Activated CD8-positive, alpha-beta T cell treated with anti-CD3 and anti-CD28 coated beads for 36 hours (primary cell): ENCODE results near the gene TRIM59. TPM values are rescaled to one million over a fixed set of nuclear protein-coding genes. Genes with fewer than 3 reads are reported as not detected.
"Not testable (repeated sequence)": the region's sequence is repeated elsewhere in the genome, so short reads cannot be mapped to it uniquely, and the experiment has no call there.

Experiments
- ATAC-seq: fragments of 200-7000 bp; cut with Tn5 transposase; one replicate; pipeline ENCODE4 v1.10.0; 2021; ENCODE audit warnings: mild to moderate bottlenecking, moderate library complexity
- CTCF ChIA-PET: fragments of 350-600 bp; sonication (Branson Sonifier 250); formaldehyde crosslinking; loops from one replicate; lab custom pipeline; 2021; ENCODE audit warnings: antibody characterized with exemption; lab: Charles Lee
- POLR2A ChIA-PET: fragments of 350-600 bp; sonication (Branson Sonifier 250); formaldehyde crosslinking; loops from one replicate; lab custom pipeline; 2021; ENCODE audit warnings: antibody characterized with exemption; lab: Charles Lee
- DNase-seq: peaks from one replicate; pipeline ENCODE4 v3.0.0-alpha.2; 2020
- H3K27ac Mint-ChIP-seq: one replicate; pipeline ENCODE4 v1.8.0; 2021; ENCODE audit warnings: mild to moderate bottlenecking, mixed read lengths
- H3K27me3 Mint-ChIP-seq: one replicate; pipeline ENCODE4 v1.8.0; 2021; ENCODE audit warnings: mixed read lengths
- H3K36me3 Mint-ChIP-seq: one replicate; pipeline ENCODE4 v1.8.0; 2021; ENCODE audit warnings: low read depth, mixed read lengths
- H3K4me1 Mint-ChIP-seq: one replicate; pipeline ENCODE4 v1.8.0; 2021; ENCODE audit warnings: low read depth, mixed read lengths
- H3K4me3 Mint-ChIP-seq: one replicate; pipeline ENCODE4 v1.8.0; 2021; ENCODE audit warnings: mild to moderate bottlenecking, moderate library complexity, mixed read lengths
- H3K9me3 Mint-ChIP-seq: one replicate; pipeline ENCODE4 v1.8.0; 2021; ENCODE audit warnings: mixed read lengths
- intact Hi-C: fragments of 100-400 bp; cut with micrococcal nuclease; formaldehyde crosslinking; loops from one replicate; pipeline ENCODE4 v1.10.0; 2022
- total RNA-seq, 2 experiments: library from RNA; stranded (reverse); gene quantifications; one replicate each; pipeline ENCODE4 v1.2.3, GENCODE V29; 2021
- TF ChIP-seq, protein P1 (sequence below): fragments of 200-600 bp; IDR thresholded peaks from one replicate; pipeline ENCODE4 v1.8.0; 2022; ENCODE audit warnings: antibody characterized with exemption, mild to moderate bottlenecking

Gene TRIM59
- total RNA-seq, 2 experiments from 2014 or later, result 27.0 to 27.8 TPM

DNA sequence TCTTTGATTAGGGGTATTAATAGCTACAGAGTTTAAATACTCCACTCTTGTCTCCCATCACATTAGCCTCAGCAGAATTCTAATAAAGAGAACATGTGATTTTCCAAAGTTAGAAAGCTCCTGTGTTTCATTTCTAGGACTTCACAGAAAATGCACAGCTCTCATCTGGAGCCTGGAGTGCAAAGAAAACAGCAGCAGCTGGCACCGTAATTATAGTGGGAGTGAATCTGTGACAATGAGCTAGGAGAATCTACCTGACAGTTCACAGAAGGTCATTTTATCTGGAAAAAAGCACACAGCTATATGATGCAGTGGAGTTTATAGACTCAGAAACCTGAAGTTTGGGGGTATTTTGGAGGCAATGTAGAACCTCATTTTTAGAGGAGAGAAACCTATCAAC is 5.4 kb upstream of the TRIM59 start:
- no peak for DNase-seq
- Mint-ChIP-seq H3K4me1 (peaks cover 5% of the 10 kb centered on the region), H3K27ac (no peak overlapping the region), H3K9me3 (no peaks in the 10 kb centered on the region), H3K27me3 (no peaks in the 10 kb centered on the region), H3K36me3 (no peaks in the 10 kb centered on the region), H3K4me3 (no peak overlapping the region)
- TF ChIP-seq, protein P1, sequence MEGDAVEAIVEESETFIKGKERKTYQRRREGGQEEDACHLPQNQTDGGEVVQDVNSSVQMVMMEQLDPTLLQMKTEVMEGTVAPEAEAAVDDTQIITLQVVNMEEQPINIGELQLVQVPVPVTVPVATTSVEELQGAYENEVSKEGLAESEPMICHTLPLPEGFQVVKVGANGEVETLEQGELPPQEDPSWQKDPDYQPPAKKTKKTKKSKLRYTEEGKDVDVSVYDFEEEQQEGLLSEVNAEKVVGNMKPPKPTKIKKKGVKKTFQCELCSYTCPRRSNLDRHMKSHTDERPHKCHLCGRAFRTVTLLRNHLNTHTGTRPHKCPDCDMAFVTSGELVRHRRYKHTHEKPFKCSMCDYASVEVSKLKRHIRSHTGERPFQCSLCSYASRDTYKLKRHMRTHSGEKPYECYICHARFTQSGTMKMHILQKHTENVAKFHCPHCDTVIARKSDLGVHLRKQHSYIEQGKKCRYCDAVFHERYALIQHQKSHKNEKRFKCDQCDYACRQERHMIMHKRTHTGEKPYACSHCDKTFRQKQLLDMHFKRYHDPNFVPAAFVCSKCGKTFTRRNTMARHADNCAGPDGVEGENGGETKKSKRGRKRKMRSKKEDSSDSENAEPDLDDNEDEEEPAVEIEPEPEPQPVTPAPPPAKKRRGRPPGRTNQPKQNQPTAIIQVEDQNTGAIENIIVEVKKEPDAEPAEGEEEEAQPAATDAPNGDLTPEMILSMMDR, result no peak
- intact Hi-C loops, result no loop called here
- CTCF ChIA-PET, result interaction anchor here (1.0 kb wide), 1 partner anchor 9 kb away, joined by 3 read pairs; no protein-coding TSS in a partner anchor
- POLR2A ChIA-PET, result interaction anchor here (1.3 kb wide), 1 partner anchor 55 kb away, joined by 4 read pairs; the partner anchor contains the start of gene SMC4
- ATAC-seq, result no peak

DNA sequence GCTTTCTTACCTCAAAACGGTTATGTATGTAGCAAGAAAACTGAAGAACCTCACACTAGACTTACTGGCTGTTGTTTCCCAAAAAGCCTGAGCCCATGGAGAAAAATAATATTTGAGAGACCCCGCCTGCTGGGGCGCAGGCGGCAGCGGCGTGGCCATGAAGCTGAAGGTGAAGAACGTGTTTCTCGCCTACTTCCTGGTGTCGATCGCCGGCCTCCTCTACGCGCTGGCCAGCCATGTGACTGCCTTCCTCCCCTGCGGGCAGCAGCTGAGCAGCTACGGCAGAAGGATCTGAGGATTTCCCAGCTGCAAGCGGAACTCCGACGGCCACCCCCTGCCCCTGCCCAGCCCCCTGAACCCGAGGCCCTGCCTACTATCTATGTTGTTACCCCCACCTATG is 2.7 kb upstream of the TRIM59 start:
- H3K9me3 Mint-ChIP-seq, H3K4me1 Mint-ChIP-seq, H3K27me3 Mint-ChIP-seq, POLR2A ChIA-PET, DNase-seq, H3K27ac Mint-ChIP-seq, intact Hi-C loops, H3K4me3 Mint-ChIP-seq, ATAC-seq, H3K36me3 Mint-ChIP-seq: not testable (repeated sequence)
- CTCF ChIA-PET, result interaction anchor here (1.1 to 1.5 kb wide), 2 partner anchors 30 to 420 kb away, joined by 3 read pairs; no protein-coding TSS in a partner anchor

DNA sequence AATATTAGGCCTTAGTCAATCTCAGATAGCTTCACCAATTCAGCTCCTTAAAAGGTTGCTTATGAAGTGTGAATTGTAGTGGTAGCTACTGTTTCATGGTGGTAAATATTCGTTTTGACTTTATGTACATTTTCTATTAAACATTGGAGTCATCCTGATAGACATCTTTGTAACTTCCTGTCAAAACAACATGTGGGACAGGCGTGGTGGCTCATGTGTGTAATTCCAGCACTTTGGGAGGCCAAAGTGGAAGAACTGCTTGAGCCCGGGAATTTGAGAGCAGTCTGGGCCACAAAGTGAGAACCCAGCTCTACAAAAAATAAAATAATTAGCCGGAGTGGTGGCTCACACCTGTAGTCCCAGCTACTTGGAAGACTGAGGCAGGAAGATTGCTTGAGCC is 2.0 kb upstream of the TRIM59 start:
- intact Hi-C loops, result no loop called here
- no peaks in the 10 kb centered on the region for H3K9me3 Mint-ChIP-seq
- TF ChIP-seq, protein P1, result no peak
- ChIA-PET POLR2A (interaction anchor here (0.6 to 3.4 kb wide), 2 partner anchors 14 to 61 kb away, joined by 3 to 10 read pairs; no protein-coding TSS in a partner anchor), CTCF (interaction anchor here (1.1 to 1.5 kb wide), 2 partner anchors 30 to 42 kb away, joined by 3 read pairs; no protein-coding TSS in a partner anchor)
- H3K36me3 Mint-ChIP-seq, result peaks cover 9% of the 10 kb centered on the region
- no peak for ATAC-seq
- DNase-seq, result no peak
- no peak overlapping the region for H3K27ac Mint-ChIP-seq
- no peaks in the 10 kb centered on the region for H3K27me3 Mint-ChIP-seq
- H3K4me1 Mint-ChIP-seq, result peaks cover 11% of the 10 kb centered on the region
- no peak overlapping the region for H3K4me3 Mint-ChIP-seq

DNA sequence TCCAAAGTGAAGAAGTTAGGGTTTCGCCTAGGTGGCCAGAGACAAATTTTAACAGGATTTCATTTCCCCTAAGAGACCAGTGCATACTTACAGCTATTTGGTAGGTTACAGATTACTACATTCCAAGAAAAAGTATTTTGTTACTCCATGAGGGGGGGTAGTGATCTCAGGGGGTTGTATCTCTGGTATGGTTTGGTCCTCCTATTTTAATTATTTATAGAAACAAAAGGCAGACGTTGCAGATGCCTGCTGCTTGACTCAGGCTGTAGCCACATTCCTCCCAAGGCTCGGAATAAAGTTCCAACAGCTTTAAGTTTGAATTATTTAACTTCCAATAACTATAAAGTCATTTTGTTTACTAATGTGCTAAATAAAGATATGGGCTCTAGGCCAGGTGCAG is 1.3 kb upstream of the TRIM59 start:
- ChIA-PET CTCF (interaction anchor here (1.2 to 1.5 kb wide), 2 partner anchors 8 to 42 kb away, joined by 3 read pairs; no protein-coding TSS in a partner anchor), POLR2A (interaction anchor here (0.9 to 3.4 kb wide), 5 partner anchors 8 to 51 kb away, joined by 3 to 28 read pairs (median 7); partner anchors contain the start of genes IFT80 and SMC4)
- H3K9me3 Mint-ChIP-seq, result peaks cover 2% of the 10 kb centered on the region
- H3K27ac Mint-ChIP-seq, result peak overlapping the region; percentile 96
- peaks cover 15% of the 10 kb centered on the region for H3K36me3 Mint-ChIP-seq
- H3K4me3 Mint-ChIP-seq, result peak overlapping the region; percentile 97
- ATAC-seq, result no peak
- DNase-seq, result no peak
- H3K27me3 Mint-ChIP-seq, result no peaks in the 10 kb centered on the region
- peaks cover 16% of the 10 kb centered on the region for H3K4me1 Mint-ChIP-seq
- TF ChIP-seq, protein P1, result no peak
- intact Hi-C loops, result no loop called here

DNA sequence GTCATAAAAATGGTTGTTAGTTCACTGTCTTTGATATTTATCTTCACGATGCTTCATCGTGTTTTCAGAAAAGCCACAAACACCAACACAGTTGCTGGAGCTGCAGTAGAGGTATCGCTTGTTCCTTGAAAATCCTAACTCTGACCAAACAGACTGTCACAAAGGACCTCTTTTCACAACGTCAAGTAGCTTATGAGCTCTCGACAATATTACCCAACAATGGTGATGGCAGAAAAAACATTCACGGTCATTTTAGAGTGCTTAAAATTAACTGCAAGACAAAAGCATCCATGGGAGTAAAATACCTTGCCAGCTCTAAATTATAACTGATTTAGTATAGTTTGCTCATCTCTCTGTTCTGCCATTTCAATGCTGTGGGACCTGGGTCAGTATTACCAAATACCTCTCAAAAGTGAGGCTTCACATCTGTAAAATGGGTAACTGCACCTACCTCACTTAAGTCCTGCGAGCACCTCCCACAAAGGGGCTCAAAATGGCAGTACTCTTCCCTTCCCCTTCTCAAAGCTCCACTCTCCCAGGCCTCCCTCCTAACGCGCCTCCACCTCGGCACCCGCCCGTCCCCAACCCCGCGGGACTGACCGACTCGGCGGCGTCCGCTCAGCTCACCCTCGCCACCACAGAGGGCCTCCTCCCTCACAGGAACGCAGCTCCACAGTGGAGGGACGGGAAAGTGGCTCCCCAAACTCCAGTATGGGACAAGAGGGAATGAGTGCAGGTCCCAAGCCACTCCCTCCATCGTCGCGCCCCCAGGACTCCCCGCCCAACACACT is 546 bp downstream of the TRIM59 start:
- Mint-ChIP-seq H3K27me3 (no peaks in the 10 kb centered on the region), H3K9me3 (peaks cover 2% of the 10 kb centered on the region), H3K4me3 (peak overlapping the region; percentile 97), H3K36me3 (peaks cover 27% of the 10 kb centered on the region), H3K4me1 (peaks cover 24% of the 10 kb centered on the region), H3K27ac (peak overlapping the region; percentile 96)
- CTCF ChIA-PET, result interaction anchor here (0.9 to 1.8 kb wide), 4 partner anchors 10 to 56 kb away, joined by 3 to 9 read pairs (median 3); no protein-coding TSS in a partner anchor
- ATAC-seq (peak; percentile 42), DNase-seq (peak; percentile 55)
- POLR2A ChIA-PET, result interaction anchor here (1.0 to 3.4 kb wide), 16 partner anchors 10 to 306 kb away, joined by 3 to 28 read pairs (median 6); partner anchors contain the start of genes IFT80 and SMC4
- TF ChIP-seq, protein P1, result no peak
- intact Hi-C loops, result loop anchor here (5.0 kb wide), 2 partner anchors 38 to 308 kb away; partner anchors contain the start of gene PPM1L
